Vagina (tissue), 2 donors: ENCODE data around the gene TMEM92.

ENCODE experiments used
- CTCF ChIP-seq, 3 experiments: fragments of 450-650 bp in 2 of 3; fragments of 200-600 bp in 1 of 3; sonication (generic) in 1 of 3; IDR thresholded peaks; one replicate each; pipeline ENCODE4 v1.5.1; 2017 to 2019; ENCODE audit warnings: antibody characterized with exemption in 3 of 3, mild to moderate bottlenecking in 2 of 3, moderate library complexity in 2 of 3
- POLR2A ChIP-seq, 2 donors: fragments of 450-650 bp; IDR thresholded peaks; one replicate each; pipeline ENCODE4 v1.6.1; 2017; ENCODE audit warnings: antibody characterized with exemption in 2 of 2, mild to moderate bottlenecking in 2 of 2, moderate library complexity in 2 of 2
- POLR2AphosphoS5 ChIP-seq, 2 donors: sonication (generic); formaldehyde crosslinking; IDR thresholded peaks; one replicate each; pipeline ENCODE4 v1.9.0; 2017; ENCODE audit warnings: antibody characterized with exemption in 2 of 2, mild to moderate bottlenecking in 2 of 2, low read depth in 1 of 2; ENCODE audit not compliant: insufficient read depth in 1 of 2

GRCh38 chr17:50244771-50245170, 29.5 kb upstream of the TMEM92 start:
- TF ChIP-seq CTCF (IDR thresholded peaks at IDR 0.05) (no peak), POLR2A (IDR thresholded peaks at IDR 0.05) (no peak), POLR2AphosphoS5 (IDR thresholded peaks at IDR 0.05; ENCODE audit: insufficient read depth in 1 of 2, low read depth in 1 of 2) (no peak)
